HG03342 (cell line): ENCODE results near the gene CALML6.
"Not testable (repeated sequence)": the region's sequence is repeated elsewhere in the genome, so short reads cannot be mapped to it uniquely, and the experiment has no call there.

Source experiments
- ATAC-seq: cut with Tn5 transposase; IDR thresholded peaks from one replicate; pipeline ENCODE4 v1.9.1; 2021; ENCODE audit warnings: mild to moderate bottlenecking, moderate library complexity; ENCODE audit not compliant: unreplicated experiment

The CALML6 gene

DNA sequence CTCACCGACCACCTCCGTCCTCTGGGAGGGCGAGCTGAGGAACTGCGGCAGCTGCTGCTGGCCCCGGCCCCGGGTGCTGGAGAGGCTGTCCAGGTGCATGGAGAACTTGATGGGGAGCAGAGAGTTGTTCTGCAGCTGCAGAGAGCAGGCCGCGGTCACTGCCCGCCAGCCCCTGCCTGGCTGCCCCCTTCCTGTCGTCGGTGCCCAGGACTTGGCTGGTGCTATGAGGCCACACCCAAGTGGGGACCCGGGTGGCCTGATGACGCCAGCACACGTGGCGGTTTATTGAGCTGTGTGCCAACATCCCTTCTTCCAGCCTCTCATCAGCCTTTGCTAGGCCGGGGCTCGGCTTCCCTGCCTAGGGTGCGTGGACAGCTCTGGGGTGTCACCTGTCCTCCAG lies 9.3 kb downstream of the CALML6 start:
- ATAC-seq: no peak

DNA sequence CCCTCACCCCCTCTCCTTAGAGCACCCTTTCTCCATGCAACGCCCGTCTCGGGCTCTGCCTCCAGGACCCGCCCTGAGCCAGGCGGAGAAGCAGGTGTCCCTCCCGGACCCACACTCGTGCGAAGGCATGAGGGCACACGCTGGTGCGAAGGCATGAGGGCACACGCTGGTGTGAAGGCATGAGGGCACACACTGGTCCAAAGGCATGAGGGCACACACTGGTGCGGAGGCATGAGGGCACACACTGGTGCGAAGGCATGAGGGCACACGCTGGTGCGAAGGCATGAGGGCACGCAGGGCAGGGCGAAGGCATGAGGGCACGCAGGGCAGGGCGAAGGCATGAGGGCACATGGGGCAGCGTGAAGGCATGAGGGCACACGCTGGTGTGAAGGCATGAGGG lies 9.8 kb downstream of the CALML6 start:
- ATAC-seq: no peak

DNA sequence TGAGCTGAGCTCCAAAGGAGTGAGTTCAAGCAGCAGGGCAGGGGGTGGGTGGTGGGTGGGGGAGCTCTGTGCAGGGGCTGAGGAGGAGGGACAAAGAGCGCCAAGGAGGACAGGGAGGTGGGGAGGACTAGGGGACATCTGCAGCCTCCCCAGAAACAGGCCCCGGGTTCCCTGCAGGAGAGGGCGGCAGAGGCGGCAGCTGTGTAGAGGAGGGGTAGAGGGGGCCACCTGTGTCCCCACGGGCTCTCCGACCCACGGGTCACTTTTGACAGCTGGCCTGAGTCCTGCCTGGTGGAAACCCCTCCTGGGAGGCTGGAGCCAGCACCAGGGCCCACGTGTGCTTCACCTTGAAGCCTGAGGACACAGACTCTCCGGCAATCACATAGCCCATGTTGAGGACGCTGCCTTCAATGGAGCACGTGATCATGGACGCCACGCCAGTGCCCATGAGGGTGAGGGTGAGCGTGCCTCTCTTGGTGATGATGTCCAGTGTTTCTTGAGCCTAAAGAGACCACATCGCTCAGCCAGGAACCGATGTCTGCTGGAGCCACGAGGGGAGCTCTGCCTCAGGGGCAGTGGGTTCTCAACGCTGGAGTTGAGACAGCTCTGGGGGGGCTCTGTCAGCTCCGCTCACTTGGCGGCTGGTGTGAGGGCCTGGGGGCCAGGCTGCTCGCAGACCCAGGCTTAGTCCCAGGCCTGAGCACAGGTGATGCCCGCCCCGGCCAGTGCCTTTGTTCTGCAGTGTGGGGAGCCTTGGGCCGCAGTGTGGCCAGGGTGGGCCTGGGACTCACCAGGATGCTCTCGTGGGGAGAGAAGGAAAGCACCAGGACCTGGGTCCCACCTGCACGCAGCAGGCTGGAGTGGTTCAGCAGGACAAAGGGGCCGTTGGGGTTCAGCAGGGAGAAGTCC lies 10.6 kb downstream of the CALML6 start:
- no peak for ATAC-seq

DNA sequence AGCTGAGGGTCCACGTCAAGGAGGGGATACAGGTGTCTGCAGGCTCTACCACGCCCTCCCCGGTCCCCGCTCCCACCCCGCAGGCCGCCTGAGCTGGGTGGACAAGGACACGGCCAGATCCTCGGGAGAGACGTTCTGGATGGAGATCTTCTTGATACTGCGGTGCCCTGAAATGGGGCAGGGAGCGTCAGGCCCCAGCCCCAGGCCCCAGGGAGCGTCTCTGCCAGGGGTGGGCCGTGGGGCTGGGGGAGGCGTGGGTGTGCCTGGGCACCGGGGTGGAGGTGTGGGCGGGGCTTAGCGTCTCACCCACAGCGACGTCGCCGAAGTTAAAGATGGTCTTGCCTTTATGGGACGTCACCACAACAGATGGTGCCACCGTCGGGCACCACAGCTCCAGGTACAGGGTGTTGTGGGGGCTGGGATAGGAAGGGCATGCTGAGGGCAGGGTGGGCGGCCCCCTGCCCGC lies 11.3 kb downstream of the CALML6 start:
- ATAC-seq: no peak

DNA sequence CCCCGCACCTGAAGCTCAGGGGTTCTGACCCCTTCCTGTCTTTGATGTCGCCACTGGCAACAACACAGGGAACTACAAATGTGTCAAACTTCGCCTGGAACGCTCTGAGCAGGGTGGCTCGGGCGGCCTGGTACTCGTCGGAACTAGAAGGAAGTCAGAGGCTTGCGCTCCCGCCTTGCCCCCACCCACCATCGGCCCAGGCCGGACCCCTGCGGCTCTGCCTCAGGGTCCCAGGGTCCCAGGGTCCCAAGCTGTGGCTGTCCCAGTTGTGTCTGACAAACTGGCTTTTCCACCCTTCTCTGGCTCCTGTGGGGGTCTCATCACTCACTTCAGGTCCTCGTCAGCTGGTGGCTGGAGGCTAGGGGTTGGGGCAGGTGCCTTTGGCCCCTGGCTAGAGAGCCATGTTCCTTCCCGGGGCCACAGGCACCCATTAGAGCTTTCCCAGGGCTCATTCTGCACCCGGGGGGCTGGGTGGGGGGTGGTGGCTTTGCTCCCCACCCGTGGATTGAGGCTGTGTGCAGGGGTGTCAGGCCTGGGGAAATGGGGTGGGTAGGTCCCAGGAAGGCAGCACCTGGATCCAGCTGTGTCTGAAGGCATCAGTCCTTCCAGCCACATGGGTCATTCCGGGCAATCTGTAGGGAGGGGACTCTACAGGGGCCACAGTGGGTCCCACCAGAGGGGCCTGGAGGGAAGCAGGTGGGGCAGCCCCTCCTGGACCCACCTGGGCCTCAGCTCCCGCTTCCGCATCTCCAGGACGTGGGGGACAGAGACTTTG lies 12.0 kb downstream of the CALML6 start:
- ATAC-seq: no peak

DNA sequence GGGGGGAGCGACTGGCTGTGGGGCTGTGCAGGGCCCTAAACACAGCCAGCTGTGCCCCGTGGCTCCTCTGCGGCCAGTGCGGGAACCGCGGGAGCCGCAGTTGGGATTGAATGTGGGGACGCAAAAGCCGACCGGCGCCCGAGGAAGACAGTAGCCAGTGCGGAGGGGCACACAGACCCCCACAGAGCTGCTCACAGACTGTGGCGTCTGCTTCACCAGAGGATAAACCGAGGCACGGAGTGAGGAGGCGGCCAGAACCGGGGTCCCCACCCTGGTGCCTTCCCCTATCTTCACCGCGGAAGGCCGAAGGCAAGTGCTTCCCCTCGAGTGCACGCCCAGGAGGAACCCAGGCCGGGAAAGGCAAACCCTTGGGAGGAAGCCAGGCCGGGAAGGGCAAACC lies 12.7 kb downstream of the CALML6 start:
- no peak for ATAC-seq

DNA sequence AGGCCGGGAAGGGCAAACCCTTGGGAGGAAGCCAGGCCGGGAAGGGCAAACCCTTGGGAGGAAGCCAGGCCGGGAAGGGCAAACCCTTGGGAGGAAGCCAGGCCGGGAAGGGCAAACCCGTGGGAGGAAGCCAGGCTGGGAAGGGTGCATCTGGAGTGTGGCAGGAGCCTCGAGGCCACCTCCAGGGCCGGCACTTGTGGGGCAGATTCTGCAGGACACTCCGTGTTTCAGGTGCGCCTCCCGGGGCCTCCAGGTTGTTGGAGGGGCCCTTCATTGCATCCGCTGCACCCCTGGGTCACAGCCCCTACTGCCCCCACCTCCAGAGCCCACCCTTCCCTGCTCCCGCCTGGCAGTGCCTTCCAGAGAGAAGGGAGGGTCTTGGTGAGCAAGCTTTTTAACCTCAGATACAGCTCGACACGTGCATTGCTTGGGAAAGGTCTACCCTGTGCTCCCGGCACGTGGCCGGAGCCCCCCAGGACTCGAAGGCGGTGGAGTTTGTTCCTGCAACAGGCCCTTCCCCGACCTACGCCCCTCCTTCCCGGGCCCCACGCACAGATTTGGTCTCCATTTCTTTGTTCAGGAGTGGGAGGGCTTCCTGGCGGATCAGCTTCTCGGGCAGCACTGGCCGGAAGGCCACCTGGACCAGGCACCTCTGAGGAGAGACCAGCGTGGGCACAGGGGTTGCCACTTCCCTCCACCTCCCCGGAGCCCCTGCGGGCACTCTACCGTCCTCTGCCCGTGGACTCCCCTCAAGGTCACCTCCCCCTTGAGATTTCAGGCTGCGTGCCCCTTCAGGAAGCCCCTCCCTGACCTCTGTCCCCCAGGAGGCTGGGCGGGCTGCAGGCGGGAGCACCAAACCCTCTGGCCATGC lies 13.4 kb downstream of the CALML6 start:
- no peak for ATAC-seq

DNA sequence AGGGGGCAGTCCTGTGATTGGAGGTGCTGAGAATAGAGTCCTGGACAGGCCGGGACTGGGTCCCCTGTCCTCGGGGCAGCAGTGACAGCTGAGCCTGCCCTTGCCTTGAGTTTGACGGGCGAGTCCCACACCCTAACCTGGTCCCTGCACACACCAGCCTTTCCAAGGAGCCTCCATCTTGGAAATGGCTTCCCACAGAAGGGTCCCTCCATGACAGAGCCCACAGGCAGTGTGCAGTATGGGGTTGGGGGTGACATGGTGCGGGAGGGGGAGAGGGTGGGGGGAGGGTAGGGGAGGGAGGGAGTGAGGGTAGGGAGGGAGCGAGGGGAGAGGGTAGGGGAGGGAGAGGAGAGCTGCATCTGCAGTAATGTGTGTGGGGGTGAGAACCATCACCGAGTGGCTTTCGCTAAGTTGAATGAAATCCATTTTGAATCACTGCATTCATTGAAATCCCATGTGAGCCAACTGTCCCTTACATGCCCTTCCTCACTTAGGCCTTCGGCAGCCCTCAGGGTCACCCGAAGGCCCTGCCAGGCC lies 14.1 kb downstream of the CALML6 start:
- ATAC-seq: no peak

DNA sequence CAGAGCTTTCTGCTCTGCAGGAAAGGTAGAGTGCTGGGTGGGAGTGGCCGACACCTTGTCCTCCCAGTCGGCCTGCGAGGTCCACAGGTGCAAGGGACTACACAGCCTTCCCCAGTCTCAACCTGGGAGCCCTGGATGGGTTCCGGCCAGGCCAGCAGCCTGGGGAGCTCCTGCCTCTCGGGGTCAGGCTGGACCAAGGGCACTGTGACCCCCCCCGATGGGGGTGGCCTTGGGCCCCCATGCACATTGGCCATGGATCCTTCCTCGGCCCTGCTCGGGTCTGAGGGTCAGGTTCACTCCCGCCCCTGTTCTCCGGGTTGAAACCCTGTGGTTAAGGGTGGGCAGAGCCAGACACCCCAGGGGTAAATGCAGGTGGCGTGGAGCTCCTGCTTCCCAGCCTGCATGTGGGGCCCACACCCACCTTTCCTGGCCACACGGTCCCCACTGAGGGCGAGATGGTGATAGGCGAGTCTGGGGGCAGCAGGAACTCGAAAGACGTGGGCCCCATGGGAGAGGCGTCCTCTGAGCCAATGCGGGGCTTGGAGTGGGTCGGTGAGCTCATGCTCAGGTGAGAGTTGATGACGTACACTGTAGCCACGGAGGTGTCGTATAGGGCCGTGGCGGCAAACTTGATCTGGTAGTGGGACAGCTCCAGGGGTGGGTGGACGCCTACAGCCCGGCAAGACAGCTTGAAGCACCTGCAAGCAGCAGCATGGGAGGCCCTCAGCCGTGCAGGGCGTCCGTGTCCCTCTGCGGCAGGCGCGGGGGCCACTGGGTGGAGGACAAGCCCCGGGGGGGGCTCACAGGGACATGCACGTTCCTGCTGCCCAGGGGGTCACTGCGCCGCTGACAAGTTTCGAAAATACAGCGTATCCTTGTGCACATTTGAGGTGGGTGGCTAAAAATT lies 14.8 kb downstream of the CALML6 start:
- no peak for ATAC-seq

DNA sequence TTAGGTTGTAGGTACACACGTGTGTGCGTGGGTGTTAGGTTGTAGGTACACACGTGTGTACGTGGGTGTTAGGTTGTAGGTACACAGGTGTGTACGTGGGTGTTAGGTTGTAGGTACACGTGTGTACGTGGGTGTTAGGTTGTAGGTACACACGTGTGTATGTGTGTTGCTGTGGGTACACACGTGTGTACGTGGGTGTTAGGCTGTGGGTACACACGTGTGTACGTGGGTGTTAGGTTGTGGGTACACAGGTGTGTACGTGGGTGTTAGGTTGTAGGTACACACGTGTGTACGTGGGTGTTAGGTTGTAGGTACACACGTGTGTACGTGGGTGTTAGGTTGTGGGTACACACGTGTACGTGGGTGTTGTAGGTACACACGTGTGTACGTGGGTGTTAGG lies 19.8 kb downstream of the CALML6 start:
- ATAC-seq: not testable (repeated sequence)

DNA sequence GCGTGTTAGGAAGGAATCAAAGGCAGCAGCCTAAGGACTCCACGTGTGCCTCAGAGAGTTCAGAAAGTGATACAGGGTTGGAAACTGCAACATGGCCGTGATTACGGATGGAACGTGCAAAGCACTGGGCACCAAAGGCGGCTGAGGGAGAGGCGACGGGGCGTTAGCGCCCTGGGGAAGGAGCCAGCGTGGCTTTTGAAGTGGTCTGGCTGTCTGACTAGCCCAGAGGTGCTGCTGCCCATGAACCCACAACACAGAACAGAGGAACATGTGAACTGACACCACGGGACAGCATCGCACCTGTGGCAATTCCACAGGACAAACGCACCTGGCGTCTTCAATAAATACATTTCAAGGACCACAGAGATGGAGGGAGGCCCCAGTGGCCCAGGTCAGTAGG lies 22.0 kb downstream of the CALML6 start:
- no peak for ATAC-seq

DNA sequence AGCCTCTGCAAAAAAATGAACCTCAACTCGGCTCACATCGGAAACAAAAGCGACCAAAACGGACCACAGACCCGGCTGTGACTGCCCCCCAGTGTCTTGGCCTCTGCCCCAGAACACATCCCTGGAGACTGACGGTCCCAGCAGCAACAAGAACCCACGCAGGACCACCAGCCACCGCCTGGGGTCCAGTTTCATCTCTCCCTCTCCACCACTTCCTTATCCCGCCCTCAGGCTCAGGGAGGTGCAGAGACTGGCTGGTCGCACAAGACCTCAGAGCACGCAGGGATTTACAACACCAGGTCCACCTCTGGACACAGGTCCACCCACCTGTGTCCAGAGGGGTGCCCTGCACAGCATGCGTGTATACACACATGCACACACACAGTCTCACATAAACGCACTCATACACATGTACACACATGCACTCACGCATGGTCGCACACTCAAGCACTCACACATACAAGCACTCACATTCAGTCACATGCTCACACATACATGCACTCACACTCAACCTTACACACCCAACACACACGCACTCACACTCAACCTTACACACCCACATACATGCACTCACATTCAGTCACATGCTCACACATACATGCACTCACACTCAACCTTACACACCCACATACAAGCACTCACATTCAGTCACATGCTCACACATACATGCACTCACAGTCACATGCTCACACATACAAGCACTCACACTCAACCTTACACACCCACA lies 22.7 kb downstream of the CALML6 start:
- ATAC-seq: no peak

DNA sequence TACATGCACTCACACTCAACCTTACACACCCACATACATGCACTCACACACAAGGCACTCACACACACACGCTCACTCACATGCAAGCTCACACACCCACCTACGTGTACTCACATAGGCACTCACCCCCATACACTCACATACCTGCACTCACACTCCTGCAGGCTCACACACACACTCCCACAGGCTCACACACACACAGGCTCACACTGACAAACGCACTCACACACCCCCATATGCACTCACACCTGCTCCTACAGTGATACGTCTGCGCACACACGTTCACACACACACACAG lies 23.2 kb downstream of the CALML6 start:
- ATAC-seq: no peak

DNA sequence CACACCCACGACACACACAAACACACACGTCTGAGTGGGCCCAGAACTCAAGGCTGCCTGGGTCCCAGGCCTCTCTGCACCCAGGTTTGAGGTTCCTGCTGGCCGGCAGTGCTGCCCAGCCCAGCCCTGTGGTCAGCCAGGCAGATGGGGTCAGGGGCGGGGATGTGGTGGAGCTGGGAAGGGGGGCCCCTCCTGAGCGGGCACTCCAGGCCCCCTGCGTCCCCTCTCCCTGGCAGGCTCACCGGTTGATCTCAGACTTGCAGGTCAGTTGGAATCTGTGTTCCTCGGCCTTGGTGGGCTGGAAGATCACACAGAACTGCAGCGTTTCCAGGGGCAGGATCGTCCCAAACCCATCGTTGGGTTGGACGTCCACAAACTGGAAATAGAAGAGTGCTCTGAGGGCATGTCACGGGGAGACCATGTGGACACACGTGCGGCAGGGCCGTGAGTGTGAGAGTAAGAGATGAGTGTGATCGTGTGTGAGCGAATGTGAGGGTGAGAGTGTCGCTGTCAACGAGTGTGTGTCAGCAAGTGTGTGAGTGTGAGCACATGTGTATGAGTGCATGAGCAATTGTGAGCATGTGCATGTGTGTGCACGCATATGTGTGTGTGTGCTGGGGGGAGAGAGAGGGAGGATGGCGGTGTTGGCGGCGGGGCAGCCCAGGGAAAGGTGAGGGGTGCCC lies 23.7 kb downstream of the CALML6 start:
- no peak for ATAC-seq

DNA sequence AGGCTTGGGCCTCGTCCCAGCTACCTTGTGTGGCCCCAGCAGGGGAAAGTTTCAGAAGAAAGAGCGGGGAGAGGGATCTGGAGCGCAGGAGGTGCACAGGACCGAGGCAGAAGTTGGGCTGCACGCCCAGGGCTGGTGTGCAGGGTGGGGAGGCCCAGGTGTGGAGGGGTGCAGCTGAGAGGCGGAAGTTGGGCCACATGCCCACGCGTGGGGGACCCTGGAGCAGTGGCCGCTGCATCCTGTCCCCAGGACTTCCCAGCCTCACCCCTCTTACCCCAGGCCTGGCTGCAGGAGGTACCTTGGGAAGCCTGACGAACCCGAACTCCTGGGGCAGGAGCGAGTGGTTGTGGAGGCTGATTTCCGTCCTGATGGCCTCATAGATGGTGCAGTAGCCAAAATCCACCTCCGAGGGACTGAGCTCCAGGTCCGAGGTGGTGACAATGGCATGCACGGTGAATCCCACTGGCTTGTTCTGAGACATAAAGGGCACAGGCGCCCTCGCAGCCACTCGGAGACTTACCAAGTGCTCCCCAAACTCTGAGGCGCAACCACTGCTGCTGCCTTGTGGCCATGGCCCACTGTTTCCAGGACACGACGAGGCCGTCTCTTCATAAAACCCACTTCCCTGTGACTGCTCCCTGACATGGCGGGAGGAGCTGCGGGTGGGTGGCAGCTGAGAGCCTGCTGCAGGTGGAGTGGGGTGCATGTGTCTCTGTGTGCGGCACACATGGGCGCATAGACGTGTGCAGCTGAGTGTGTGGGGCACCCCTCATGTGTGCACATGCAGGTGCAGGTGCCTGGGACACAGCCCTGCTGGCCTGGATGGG lies 24.4 kb downstream of the CALML6 start:
- no peak for ATAC-seq

DNA sequence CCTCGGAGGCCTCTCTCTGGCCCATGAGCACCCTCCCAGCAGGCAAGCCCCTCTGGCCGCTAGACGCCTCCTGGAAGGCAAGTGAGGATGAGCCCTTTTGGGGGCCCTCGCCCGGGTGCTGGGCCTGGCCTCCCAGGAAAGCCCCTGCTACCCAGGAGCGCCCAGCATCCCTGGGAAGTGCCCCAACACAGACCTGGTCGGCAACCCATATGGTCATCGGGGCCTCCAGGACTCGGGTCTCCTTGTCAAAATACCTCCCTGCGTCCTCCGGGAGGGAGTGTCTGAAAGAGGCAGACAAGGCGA lies 25.0 kb downstream of the CALML6 start:
- ATAC-seq: no peak

DNA sequence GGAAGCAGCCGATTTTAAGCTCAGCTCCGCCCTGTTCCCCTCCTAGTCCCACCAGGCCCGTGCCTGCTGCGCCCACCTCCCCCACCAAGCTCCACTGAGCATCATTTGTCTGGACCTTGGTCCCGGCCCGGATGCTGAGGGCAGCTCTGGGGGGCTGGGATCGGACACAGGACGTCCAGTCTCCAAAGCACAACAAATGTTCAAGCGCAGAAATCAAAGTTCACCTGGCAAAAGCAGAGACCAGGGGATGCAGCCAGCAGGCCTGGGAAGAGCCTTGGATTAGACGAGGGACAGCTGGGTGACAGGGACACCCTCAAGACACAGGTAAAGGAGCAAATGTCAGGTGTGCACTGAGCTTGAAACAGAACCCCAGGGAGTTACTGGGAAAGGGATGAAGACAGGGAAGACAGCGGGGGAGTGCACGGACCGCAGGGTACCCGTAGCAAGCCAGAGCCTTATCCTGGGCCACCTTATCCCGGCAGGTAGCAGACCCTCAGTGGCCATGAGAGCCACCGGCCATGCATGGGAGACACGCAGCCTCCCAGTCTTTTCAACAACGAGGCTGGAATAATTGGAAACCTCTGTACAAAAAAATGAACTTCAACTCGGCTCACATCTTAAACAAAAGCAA lies 26.3 kb downstream of the CALML6 start:
- ATAC-seq: no peak
